ENCODE measurements around the gene MCRS1.

Gene MCRS1

GRCh38 chr12:49580572-49581535 is 12.9 kb upstream of the MCRS1 start:
- DNase-seq = peak; percentile 82

GRCh38 chr12:49578471-49579112 is 10.7 kb upstream of the MCRS1 start:
- DNase-seq = no peak

GRCh38 chr12:49577589-49578315 is 9.8 kb upstream of the MCRS1 start:
- no peak for DNase-seq

DNA sequence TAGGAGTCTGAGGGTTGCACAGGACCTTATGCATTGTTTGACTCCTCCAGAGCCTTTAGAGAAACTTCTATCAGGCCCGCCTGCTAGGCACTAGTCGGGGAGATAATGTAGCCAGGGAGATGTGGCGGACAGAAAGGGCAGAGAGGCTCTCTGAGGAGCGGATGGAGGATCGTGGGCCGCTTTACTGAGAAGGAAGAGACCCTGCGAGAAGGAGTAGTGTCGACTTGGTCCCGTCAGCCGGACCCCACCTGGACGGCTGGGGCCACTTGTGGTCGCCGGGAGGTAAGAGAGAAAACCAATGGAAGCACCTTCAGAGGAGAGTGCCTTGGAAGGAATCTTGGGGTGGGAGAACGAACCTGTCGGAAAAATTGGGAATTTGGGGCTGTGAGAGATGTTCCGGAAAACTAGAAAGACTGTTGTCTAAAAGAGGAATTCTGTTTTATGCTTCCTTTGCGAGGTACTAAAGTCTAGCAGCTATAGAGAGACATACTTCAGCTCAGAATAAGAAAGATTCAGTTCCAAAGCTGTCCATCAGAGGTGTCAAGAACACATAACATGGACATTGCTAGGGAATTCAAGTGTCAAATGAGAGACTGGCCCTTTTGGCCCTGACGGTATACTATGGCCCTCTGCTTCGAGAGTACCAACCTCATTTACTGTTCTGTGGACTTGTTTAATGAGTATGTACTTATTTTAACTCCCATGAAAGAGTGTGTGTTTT is 660 bp upstream of the MCRS1 start:
- no peak for DNase-seq

- DNase-seq = no peak
Measured at GRCh38 chr12:49567302-49567610, 686 bp downstream of the MCRS1 start.

- no peak for DNase-seq
Measured at GRCh38 chr12:49566361-49566760, 1.6 kb downstream of the MCRS1 start.

- no peak for DNase-seq
Measured at GRCh38 chr12:49565406-49566265, 2.3 kb downstream of the MCRS1 start.

DNA sequence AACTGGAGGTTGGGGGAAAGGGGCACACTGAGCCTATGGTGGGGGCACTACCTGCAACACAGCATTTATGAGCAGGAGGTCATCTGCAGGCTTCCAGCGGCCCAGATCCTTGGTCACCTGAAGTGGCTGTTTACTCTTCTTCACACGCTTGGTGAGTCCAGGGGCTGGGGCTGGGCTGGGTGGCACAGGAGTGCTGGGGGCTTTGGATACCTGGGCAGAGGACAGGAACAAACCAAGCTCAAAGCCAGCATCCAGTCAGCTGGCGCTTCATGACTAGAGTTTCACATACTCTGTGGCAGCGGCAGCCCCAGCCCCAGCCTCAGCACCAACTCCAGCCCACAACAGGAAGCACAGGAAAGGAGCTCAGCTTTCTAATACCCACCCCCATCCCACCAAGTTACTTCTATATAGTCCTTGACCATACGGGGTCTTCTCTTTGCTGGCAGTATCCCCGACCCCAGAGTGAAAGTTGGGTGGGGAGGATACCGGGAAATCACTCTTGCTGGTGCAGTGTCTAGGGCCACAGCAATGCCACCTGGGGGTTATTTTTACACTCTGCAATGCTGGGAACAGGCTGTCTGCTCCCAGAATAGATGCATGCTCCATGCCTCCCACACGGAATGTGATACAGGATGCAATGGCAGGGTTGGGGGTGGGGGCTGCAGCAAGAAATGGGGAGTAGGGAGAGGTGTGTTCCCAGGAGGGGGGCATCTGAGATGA is 3.1 kb downstream of the MCRS1 start:
- DNase-seq = no peak

- no peak for DNase-seq
Measured at GRCh38 chr12:49563951-49564685, 3.8 kb downstream of the MCRS1 start.

DNA sequence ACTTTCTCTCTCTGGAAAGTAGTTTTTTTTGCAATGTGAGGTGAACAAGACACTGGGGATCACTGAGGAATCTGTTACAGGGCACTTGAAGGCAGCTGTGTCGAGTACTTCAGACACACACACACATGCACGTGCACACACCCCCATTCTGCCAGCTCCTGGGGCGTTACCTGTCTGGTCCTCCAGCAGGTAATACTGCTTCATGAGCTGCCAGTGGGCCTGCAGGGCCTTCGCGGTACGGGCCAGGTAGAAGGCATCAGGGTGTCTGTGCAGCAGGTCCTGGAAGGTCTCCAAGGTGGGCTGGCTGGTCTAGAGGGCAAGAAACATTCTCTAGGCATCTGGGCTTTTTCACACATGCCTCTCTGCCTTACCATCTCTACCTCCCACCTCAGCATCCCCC is 5.1 kb downstream of the MCRS1 start:
- no peak for DNase-seq

- DNase-seq = no peak
Measured at GRCh38 chr12:49562233-49562632, 5.7 kb downstream of the MCRS1 start.

DNA sequence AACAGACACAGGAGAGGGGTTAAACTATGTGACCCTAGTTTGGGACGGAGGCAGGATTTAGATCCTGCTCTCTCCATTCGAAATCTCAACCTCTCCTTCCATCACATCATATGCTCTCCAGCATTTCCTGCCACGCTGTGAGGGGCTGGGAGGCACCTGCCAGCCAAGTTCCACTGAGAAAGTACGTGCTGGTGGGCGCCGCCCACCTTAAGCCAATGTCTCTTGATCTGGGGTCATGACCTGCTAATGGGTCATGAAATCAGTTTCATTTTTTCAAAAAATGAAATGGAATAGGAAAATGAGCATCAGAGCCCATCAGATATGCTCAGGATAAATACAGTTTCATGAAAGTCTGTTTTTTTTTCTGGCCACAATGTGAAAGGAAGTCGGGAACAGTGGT is 7.2 kb downstream of the MCRS1 start:
- no peak for DNase-seq

DNA sequence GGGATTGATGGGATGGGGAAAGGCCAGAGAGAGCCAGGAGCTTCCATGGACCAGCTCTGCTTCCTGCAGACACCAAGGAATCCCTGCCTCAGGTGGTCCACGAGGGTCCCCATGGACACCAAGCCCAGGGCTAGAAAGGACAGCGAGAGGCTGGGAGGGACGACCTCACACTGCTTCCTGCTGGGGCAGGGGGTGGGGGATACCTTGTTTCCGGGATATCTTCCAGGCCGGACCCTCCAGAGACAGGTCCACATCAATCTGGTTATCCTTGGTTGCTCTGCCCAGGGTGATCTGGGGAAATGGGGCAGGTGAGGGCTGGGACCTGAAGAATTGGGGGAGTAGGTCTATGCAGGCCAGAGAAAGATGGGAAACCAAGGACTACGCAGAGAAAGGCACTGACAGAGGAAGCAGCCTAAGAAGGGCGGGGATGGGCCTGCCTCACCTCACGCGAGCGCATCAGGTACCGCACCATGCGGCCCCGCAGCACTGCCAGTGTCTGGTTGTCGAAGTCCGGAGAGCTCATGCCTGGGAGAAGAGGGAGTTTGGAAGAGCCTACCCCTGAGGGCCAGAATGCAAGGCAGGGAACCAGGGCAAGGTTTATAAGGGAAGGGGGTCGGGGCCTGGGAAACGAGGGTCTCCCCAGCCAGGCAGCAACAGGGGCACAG is 8.8 kb downstream of the MCRS1 start:
- no peak for DNase-seq

DNA sequence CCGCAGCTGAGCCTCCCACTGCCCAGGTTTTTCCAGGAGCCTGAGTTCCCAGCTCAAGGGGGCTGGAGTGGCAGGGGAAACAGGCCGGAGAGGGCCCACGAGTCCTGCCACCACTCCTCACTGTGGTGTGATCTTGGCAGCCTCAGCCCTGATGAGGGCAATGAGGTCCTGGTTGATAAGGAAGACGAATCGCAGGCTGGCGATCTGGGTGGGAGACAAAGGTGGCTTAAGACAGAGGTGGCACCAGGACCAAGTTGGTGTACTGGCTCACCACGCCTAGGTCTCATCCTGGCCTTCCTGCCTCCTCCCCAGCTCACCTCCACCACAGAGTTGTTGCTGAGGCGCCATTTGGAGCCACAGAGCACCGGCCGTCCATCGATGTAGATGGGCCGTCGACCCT is 9.4 kb downstream of the MCRS1 start:
- no peak for DNase-seq

DNA sequence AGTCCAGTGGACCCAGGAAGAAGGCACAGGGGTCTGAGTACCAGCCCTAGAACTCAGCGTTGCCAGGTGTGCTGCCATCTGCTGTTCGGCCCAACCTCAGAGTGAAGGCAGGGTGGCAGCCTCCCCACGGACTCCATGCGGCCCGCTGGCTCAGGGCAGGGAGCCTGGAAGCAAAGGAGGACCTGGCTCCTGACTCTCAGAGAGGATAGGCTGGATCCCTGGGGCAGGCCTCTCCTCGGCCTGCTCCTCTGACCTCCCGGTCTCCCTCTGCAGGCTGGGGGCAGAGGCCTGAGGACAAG is 10.1 kb downstream of the MCRS1 start:
- DNase-seq = no peak

- no peak for DNase-seq
Measured at GRCh38 chr12:49557187-49557916, 10.6 kb downstream of the MCRS1 start.

DNA sequence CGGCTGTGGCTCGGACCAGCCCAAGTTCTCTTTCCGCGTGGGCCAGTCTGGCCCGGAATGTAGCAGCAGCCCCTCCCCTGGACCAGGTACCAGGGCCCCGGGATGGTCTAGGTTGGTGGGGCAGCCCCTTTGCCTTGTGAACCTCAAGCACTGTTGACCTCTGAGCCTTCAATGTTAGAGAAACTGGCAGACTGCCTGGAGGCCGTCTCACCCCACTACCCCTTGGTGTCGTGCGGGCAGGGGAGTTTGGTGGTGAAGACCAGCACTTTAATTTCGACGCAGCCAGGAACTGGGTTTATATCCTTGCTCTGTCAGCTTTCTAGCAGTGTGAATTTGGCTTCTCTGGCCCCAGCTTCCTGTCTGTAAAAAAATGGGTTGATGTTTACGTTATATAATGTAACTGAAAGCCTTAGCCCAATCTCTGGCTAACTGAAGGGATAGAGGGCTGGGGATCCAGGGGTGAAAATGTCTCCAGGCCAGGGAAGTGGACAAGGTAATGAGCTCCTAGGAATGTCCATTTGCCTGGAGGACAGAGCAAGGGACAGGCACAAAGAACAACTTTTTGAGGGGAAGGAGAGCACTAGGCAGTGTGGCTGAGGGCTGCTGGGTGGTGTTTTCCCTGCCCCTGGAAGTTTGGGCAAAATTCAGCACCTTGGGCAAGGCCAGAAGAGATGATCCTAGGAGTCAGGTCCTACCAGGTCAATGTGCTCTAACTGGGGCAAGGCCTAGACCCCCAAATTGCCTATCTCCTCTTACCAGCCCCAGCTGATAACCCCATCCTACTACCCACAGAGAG is 11.4 kb downstream of the MCRS1 start:
- no peak for DNase-seq

DNA sequence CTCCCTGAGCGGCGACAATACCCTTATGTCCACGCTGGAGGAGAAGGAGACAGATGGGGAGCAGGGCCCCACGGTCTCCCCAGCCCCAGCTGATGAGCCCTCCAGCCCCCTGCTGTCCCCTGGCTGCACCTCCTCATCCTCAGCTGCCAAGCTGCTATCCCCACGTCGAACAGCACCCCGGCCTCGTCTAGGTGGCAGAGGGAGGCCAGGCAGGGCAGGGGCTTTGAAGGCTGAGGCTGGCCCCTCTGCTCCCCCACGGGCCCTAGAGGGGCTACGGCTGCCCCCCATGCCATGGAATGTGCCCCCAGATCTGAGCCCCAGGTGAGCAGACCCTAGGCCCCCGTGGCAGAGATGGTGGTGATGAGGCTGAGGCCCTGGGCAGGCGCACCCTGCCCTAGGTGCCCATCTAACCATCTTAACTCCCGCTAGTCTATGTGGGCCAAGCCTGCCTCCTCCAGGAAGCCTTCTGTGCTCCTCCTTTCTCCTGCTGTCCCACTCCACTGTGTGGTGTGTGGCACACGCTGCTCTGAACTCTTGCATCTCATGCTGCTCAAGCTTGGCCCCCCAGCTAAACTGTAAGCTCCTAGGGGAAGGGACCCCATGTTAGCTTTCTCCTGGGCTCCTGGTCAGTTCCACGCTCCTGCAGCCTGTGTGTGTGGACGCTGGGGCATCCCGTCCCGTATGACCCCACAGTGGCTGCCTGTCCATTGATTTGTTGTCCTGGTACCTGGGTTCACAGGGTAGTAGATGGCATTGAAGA is 12.1 kb downstream of the MCRS1 start:
- no peak for DNase-seq

Measured in NCI-H510A treated with DMSO at 0.1 percent for 48 hours (cell line).